ENCODE measurements around the gene ALOX5. TPM values are rescaled to one million over a fixed set of nuclear protein-coding genes. Genes with fewer than 3 reads are reported as not detected.
"Not testable (repeated sequence)": the region's sequence is repeated elsewhere in the genome, so short reads cannot be mapped to it uniquely, and the experiment has no call there.

Gene ALOX5
- total and polyA plus RNA-seq, 4 donors = 21.5 to 270 (median 144) TPM

- no peak for ATAC-seq (ENCODE audit: insufficient read depth, low FRiP score)
- WGBS, 2 donors = 58 to 71% methylated on average over 6 of the region's 6 CpGs
- peaks cover 0 to 4% (median 0%) of the 10 kb centered on the region in 3 donors for H3K27me3 ChIP-seq (ENCODE audit: control insufficient read depth in 3 of 3, insufficient read depth in 3 of 3, low read length in 2 of 3)
- H3K36me3 ChIP-seq (ENCODE audit: control insufficient read depth in 4 of 4, insufficient read depth in 4 of 4, low read length in 4 of 4) = peaks cover 0 to 2% (median 0%) of the 10 kb centered on the region in 4 donors
- H3K9ac ChIP-seq (ENCODE audit: insufficient read depth in 1 of 2, low read length in 2 of 2) = no peak overlapping the region
- H3K4me3 ChIP-seq = no peak overlapping the region
- no peaks in the 10 kb centered on the region for H3K4me1 ChIP-seq (ENCODE audit: control insufficient read depth in 5 of 5, insufficient read depth in 5 of 5, low read length in 5 of 5)
- no peak for TF ChIP-seq CTCF (IDR thresholded peaks at IDR 0.05; ENCODE audit: control extremely low read depth, extremely low read depth)
- DNase-seq = no peak
- H3K9me3 ChIP-seq (ENCODE audit: control insufficient read depth in 4 of 4, insufficient read depth in 3 of 4, low read length in 3 of 4) = peaks cover 0 to 2% (median 0%) of the 10 kb centered on the region in 4 donors
- no peak overlapping the region for H3K27ac ChIP-seq (ENCODE audit: low read depth in 1 of 2, low read length in 1 of 2)
Measured at GRCh38 chr10:45410807-45411606, 37.0 kb downstream of the ALOX5 start.

DNA sequence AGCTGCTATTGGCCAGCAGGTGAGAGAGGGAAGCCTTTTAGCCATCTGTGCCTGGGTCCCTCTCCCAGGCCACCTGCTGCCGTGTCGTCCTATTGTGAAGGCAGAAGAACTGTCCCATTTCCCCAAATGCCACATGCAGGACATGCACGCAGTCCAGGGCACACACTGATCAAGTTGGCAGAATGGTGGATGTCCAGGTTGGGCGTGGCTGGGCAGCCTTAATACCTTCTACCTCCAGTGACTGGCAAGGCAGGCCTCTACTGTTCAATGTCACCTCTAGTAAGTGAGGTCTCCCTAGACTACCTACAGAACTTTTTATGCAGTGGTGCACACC is 37.6 kb downstream of the ALOX5 start:
- H3K36me3 ChIP-seq (ENCODE audit: control insufficient read depth in 4 of 4, insufficient read depth in 4 of 4, low read length in 4 of 4) = peaks cover 0 to 2% (median 0%) of the 10 kb centered on the region in 4 donors
- no peak overlapping the region for H3K4me3 ChIP-seq
- H3K4me1 ChIP-seq (ENCODE audit: control insufficient read depth in 5 of 5, insufficient read depth in 5 of 5, low read length in 5 of 5) = no peaks in the 10 kb centered on the region
- H3K27ac ChIP-seq (ENCODE audit: low read depth in 1 of 2, low read length in 1 of 2) = no peak overlapping the region
- peaks cover 0 to 2% (median 0%) of the 10 kb centered on the region in 4 donors for H3K9me3 ChIP-seq (ENCODE audit: control insufficient read depth in 4 of 4, insufficient read depth in 3 of 4, low read length in 3 of 4)
- 97% methylated on average over 4 of the region's 4 CpGs for WGBS, 2 donors
- no peak for ATAC-seq (ENCODE audit: insufficient read depth, low FRiP score)
- peaks cover 0 to 1% (median 0%) of the 10 kb centered on the region in 3 donors for H3K27me3 ChIP-seq (ENCODE audit: control insufficient read depth in 3 of 3, insufficient read depth in 3 of 3, low read length in 2 of 3)
- DNase-seq = no peak
- no peak for TF ChIP-seq CTCF (IDR thresholded peaks at IDR 0.05; ENCODE audit: control extremely low read depth, extremely low read depth)
- no peak overlapping the region for H3K9ac ChIP-seq (ENCODE audit: insufficient read depth in 1 of 2, low read length in 2 of 2)

- WGBS, 2 donors = 87 to 91% methylated on average over 4 to 5 of the region's 5 CpGs
Measured at GRCh38 chr10:45415062-45415461, 41.0 kb downstream of the ALOX5 start.

DNA sequence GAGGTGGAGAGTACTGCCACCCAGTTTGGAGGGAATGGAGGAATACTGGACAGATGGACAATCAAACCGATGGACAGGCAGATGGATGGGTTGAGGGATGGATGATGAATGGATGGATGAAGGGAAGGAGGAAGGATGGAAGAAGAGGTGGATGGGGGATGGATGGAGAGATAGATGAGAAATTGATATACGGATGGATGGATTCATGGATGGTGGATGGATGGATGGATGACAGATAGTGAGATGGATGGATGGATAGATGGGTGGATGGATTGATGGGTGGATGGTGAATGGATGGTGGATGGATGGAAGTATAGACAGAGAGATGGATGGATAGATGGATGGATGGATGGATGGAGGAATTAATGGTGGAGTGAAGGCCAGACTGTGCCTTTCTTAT is 42.6 kb downstream of the ALOX5 start:
- H3K9me3 ChIP-seq (ENCODE audit: control insufficient read depth in 4 of 4, insufficient read depth in 3 of 4, low read length in 3 of 4) = peaks cover 0 to under 1% (median 0%) of the 10 kb centered on the region in 4 donors
- no peak for DNase-seq
- no peak overlapping the region for H3K27ac ChIP-seq (ENCODE audit: low read depth in 1 of 2, low read length in 1 of 2)
- no peak for ATAC-seq (ENCODE audit: insufficient read depth, low FRiP score)
- H3K4me1 ChIP-seq (ENCODE audit: control insufficient read depth in 5 of 5, insufficient read depth in 5 of 5, low read length in 5 of 5) = peaks cover 0 to 26% (median 3%) of the 10 kb centered on the region in 5 donors
- H3K36me3 ChIP-seq (ENCODE audit: control insufficient read depth in 4 of 4, insufficient read depth in 4 of 4, low read length in 4 of 4) = peaks cover 0 to 2% (median 0%) of the 10 kb centered on the region in 4 donors
- TF ChIP-seq CTCF (IDR thresholded peaks at IDR 0.05; ENCODE audit: control extremely low read depth, extremely low read depth) = no peak
- no peaks in the 10 kb centered on the region for H3K27me3 ChIP-seq (ENCODE audit: control insufficient read depth in 3 of 3, insufficient read depth in 3 of 3, low read length in 2 of 3)
- no peak overlapping the region for H3K4me3 ChIP-seq
- WGBS, 2 donors = 93 to 98% methylated on average over 2 of the region's 2 CpGs
- no peak overlapping the region for H3K9ac ChIP-seq (ENCODE audit: insufficient read depth in 1 of 2, low read length in 2 of 2)

More at GRCh38 chr10:45415062-45415461, 41.0 kb downstream of the ALOX5 start:
- H3K9ac ChIP-seq (ENCODE audit: insufficient read depth in 1 of 2, low read length in 2 of 2); H3K27ac ChIP-seq (ENCODE audit: low read depth in 1 of 2, low read length in 1 of 2); DNase-seq; ATAC-seq (ENCODE audit: insufficient read depth, low FRiP score); H3K9me3 ChIP-seq (ENCODE audit: control insufficient read depth in 4 of 4, insufficient read depth in 3 of 4, low read length in 3 of 4); H3K27me3 ChIP-seq (ENCODE audit: control insufficient read depth in 3 of 3, insufficient read depth in 3 of 3, low read length in 2 of 3); H3K4me3 ChIP-seq; H3K36me3 ChIP-seq (ENCODE audit: control insufficient read depth in 4 of 4, insufficient read depth in 4 of 4, low read length in 4 of 4): not testable (repeated sequence)
- H3K4me1 ChIP-seq (ENCODE audit: control insufficient read depth in 5 of 5, insufficient read depth in 5 of 5, low read length in 5 of 5) = peaks cover 0 to 19% (median 0%) of the 10 kb centered on the region in 5 donors

Measured in lung (tissue), 12 donors.